Panc1 (cell line): ENCODE data around the gene ARHGAP8. TPM values are rescaled to one million over a fixed set of nuclear protein-coding genes. Genes with fewer than 3 reads are reported as not detected.

Source experiments
- ATAC-seq: fragments of 200-7000 bp; cut with Tn5 transposase; 2 replicates; pipeline ENCODE4 v1.9.1; 2020; ENCODE audit warnings: mild to moderate bottlenecking, moderate library complexity
- BruUV-seq: library from RNA; stranded (reverse); fragments of 400-500 nt; replicated peaks from 2 replicates; lab custom pipeline; 2021; lab: Mats Ljungman, UMichigan
- CTCF ChIA-PET: fragments of 300-600 bp; sonication (Branson Sonifier 250); formaldehyde crosslinking; loops from one replicate; lab custom pipeline; 2022; ENCODE audit warnings: antibody characterized with exemption; lab: Charles Lee
- POLR2A ChIA-PET: fragments of 300-600 bp; sonication (Branson Sonifier 250); formaldehyde crosslinking; loops from one replicate; lab custom pipeline; 2022; ENCODE audit warnings: antibody characterized with exemption; lab: Charles Lee
- DNase-seq: peaks from one replicate; pipeline ENCODE4 v3.0.0-alpha.2; 2010; ENCODE audit warnings: low read depth, low spot score
- H3K27ac ChIP-seq: 2 replicates; pipeline ENCODE4 v1.5.1; 2011; ENCODE audit warnings: mild to moderate bottlenecking, low read length, inconsistent platforms
- H3K27me3 ChIP-seq: fragments of 200-500 bp; sonication (Bioruptor generic); 2 replicates; pipeline ENCODE4 v1.6.0; 2014; ENCODE audit warnings: low read length, inconsistent platforms; ENCODE audit not compliant: control insufficient read depth, insufficient read depth
- H3K36me3 ChIP-seq: fragments of 200-500 bp; sonication (Bioruptor generic); 2 replicates; pipeline ENCODE4 v1.5.1; 2014; ENCODE audit warnings: inconsistent platforms, mild to moderate bottlenecking, low read length, moderate library complexity; ENCODE audit not compliant: control insufficient read depth, insufficient read depth
- H3K4me1 ChIP-seq: 2 replicates; pipeline ENCODE4 v1.5.1; 2011; ENCODE audit warnings: inconsistent platforms, mild to moderate bottlenecking, low read length, moderate library complexity; ENCODE audit not compliant: control insufficient read depth, insufficient read depth
- H3K4me3 ChIP-seq, 2 experiments: 2 replicates each; pipeline ENCODE4 v1.5.1; 2011 to 2012; ENCODE audit warnings: low read depth in 2 of 2, low read length in 2 of 2, mild to moderate bottlenecking in 2 of 2, inconsistent platforms in 1 of 2, moderate library complexity in 1 of 2
- H3K9me3 ChIP-seq: fragments of 200-500 bp; sonication (Bioruptor generic); 2 replicates; pipeline ENCODE4 v1.5.1; 2014; ENCODE audit warnings: low read depth, mild to moderate bottlenecking, inconsistent platforms, low read length, moderate library complexity; ENCODE audit not compliant: control insufficient read depth, insufficient read depth
- POLR2AphosphoS5 ChIP-seq: IDR thresholded peaks from 2 replicates; pipeline ENCODE4 v1.6.1; 2012; ENCODE audit warnings: mild to moderate bottlenecking, low read depth, low read length, moderate library complexity
- SIN3A ChIP-seq: IDR thresholded peaks from 2 replicates; pipeline ENCODE4 v1.6.1; 2012; ENCODE audit warnings: low read depth, mild to moderate bottlenecking, low read length, moderate library complexity, borderline replicate concordance; ENCODE audit not compliant: insufficient read depth
- TCF7L2 ChIP-seq: IDR thresholded peaks from 2 replicates; pipeline ENCODE4 v1.6.1; 2011; ENCODE audit warnings: mild to moderate bottlenecking, low read depth, low read length, inconsistent platforms
- in situ Hi-C: cut with HindIII; loops from 2 replicates; pipeline ENCODE4 v1.10.0; 2016; ENCODE audit warnings: low sequenced_read_pairs, low pct_unique_long_range_greater_than_20kb
- intact Hi-C: fragments of 100-400 bp; cut with micrococcal nuclease; formaldehyde crosslinking; loops from one replicate; pipeline ENCODE4 v1.10.0; 2022; ENCODE audit not compliant: unreplicated experiment
- total RNA-seq: library from RNA; stranded (reverse); gene quantifications from one replicate; pipeline ENCODE4 v1.2.1, GENCODE V29; 2021; ENCODE audit not compliant: unreplicated experiment
- TF ChIP-seq, protein P1 (sequence below): fragments of 450-650 bp; IDR thresholded peaks from 2 replicates; pipeline ENCODE4 v1.5.1; 2017; ENCODE audit warnings: mild to moderate bottlenecking
- TF ChIP-seq, protein P2 (sequence below), 2 experiments: IDR thresholded peaks; 2 replicates each; pipeline ENCODE4 v1.6.1; 2011 to 2012; ENCODE audit warnings: low read depth in 2 of 2, control low read depth in 1 of 2, low read length in 1 of 2, mild to moderate bottlenecking in 1 of 2, moderate library complexity in 1 of 2; ENCODE audit not compliant: insufficient read depth in 1 of 2

The ARHGAP8 gene
- total RNA-seq, 1 experiment from 2014 or later, result 9.2 TPM

DNA sequence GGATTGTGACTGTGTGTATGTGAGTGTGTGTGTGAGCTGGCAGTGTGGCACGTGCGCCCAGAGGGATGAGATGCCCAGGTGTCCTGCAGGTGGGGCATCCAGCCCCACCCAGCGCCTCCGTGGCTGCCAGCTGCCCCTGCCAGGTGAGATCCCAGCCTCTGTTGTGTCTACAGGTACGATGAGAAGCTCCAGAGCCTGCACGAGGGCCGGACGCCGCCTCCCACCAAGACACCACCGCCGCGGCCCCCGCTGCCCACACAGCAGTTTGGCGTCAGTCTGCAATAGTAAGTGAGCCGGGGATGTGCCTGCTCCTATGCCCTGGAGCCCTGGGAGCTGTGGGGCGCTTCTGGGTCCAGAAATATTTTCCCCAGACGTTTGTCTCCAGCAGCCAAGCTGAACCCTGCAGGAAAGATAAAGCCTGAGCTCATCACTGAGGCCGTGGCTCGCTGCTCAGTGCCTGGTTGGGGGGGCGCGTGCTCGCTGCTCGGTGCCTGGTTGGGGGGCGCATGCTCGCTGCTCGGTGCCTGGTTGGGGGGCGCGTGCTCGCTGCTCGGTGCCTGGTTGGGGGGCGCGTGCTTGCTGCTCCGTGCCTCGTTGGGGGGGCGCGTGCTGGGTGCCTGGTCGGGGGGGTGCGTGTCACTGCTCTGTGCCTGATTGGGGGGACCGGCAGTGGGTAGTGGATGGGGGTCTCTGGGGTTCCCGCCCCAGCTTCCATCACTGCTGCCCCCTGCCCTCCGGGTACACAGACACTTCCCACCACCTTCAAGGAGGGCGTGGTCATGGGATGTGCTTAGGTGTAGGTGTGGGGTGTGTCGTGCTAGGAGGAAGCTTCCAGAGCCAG, 73.2 kb downstream of the ARHGAP8 start:
- Histone ChIP-seq H3K9me3 (no peaks in the 10 kb centered on the region), H3K4me3 (no peak overlapping the region), H3K36me3 (no peaks in the 10 kb centered on the region), H3K27me3 (no peaks in the 10 kb centered on the region), H3K4me1 (no peaks in the 10 kb centered on the region), H3K27ac (no peak overlapping the region)
- ChIA-PET CTCF (interaction anchor here (0.7 kb wide), 1 partner anchor 257 kb away, joined by 5 read pairs; no protein-coding TSS in a partner anchor), POLR2A (interaction anchor here (0.6 kb wide), 1 partner anchor 26 kb away, joined by 4 read pairs; no protein-coding TSS in a partner anchor)
- TF ChIP-seq, protein P1, sequence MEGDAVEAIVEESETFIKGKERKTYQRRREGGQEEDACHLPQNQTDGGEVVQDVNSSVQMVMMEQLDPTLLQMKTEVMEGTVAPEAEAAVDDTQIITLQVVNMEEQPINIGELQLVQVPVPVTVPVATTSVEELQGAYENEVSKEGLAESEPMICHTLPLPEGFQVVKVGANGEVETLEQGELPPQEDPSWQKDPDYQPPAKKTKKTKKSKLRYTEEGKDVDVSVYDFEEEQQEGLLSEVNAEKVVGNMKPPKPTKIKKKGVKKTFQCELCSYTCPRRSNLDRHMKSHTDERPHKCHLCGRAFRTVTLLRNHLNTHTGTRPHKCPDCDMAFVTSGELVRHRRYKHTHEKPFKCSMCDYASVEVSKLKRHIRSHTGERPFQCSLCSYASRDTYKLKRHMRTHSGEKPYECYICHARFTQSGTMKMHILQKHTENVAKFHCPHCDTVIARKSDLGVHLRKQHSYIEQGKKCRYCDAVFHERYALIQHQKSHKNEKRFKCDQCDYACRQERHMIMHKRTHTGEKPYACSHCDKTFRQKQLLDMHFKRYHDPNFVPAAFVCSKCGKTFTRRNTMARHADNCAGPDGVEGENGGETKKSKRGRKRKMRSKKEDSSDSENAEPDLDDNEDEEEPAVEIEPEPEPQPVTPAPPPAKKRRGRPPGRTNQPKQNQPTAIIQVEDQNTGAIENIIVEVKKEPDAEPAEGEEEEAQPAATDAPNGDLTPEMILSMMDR, result no peak
- TF ChIP-seq SIN3A (no peak), POLR2AphosphoS5 (no peak), TCF7L2 (no peak)
- TF ChIP-seq, protein P2, sequence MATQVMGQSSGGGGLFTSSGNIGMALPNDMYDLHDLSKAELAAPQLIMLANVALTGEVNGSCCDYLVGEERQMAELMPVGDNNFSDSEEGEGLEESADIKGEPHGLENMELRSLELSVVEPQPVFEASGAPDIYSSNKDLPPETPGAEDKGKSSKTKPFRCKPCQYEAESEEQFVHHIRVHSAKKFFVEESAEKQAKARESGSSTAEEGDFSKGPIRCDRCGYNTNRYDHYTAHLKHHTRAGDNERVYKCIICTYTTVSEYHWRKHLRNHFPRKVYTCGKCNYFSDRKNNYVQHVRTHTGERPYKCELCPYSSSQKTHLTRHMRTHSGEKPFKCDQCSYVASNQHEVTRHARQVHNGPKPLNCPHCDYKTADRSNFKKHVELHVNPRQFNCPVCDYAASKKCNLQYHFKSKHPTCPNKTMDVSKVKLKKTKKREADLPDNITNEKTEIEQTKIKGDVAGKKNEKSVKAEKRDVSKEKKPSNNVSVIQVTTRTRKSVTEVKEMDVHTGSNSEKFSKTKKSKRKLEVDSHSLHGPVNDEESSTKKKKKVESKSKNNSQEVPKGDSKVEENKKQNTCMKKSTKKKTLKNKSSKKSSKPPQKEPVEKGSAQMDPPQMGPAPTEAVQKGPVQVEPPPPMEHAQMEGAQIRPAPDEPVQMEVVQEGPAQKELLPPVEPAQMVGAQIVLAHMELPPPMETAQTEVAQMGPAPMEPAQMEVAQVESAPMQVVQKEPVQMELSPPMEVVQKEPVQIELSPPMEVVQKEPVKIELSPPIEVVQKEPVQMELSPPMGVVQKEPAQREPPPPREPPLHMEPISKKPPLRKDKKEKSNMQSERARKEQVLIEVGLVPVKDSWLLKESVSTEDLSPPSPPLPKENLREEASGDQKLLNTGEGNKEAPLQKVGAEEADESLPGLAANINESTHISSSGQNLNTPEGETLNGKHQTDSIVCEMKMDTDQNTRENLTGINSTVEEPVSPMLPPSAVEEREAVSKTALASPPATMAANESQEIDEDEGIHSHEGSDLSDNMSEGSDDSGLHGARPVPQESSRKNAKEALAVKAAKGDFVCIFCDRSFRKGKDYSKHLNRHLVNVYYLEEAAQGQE (IDR thresholded peaks at IDR 0.05; ENCODE audit: insufficient read depth in 1 of 2, low read depth in 2 of 2, low read length in 1 of 2), result no peak
- no peak for ATAC-seq
- BruUV-seq, result no TSS peak
- in situ Hi-C loops, result no loop called here
- no peak for DNase-seq
- intact Hi-C loops, result loop anchor here (10.0 kb wide), 1 partner anchor 139 kb away; no protein-coding TSS in a partner anchor

DNA sequence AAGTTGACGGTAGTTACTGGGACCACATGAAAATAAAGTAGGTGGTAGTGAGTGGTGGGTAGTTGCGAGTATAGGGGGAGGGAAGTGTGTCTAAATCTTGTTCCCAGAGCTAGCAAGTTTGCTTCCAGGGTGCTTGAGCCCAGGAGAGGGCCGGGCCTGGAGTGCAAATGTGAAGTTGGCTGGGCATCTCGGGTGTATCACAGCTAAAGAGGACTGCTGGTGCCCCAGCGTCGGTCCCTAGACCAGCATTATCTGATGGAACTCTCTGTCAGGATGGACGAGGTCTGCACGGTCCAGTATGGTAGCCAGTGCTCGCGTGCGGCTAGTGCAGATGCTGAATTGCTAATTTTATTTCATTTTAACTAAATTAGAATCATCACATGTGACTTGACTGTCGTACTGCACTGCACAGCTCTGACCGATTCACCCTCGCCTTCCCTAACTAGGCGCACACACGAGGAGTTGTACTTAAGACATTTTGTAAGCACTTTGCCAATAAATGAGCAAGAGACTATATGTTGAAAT, 75.4 kb downstream of the ARHGAP8 start:
- Histone ChIP-seq H3K36me3 (no peaks in the 10 kb centered on the region), H3K27me3 (no peaks in the 10 kb centered on the region), H3K4me3 (no peak overlapping the region), H3K9me3 (no peaks in the 10 kb centered on the region), H3K27ac (no peak overlapping the region), H3K4me1 (no peaks in the 10 kb centered on the region)
- intact Hi-C loops, result loop anchor here (10.0 kb wide), 1 partner anchor 137 kb away; no protein-coding TSS in a partner anchor
- POLR2A ChIA-PET, result no interaction called here
- ATAC-seq (peak; percentile 38; the same call in 1 of the 2 replicates), DNase-seq (no peak)
- in situ Hi-C loops, result no loop called here
- CTCF ChIA-PET, result no interaction called here
- no TSS peak for BruUV-seq
- no peak for TF ChIP-seq POLR2AphosphoS5
- TF ChIP-seq SIN3A, result no peak
- TF ChIP-seq, protein P1, result no peak
- TF ChIP-seq, protein P2 (IDR thresholded peaks at IDR 0.05; ENCODE audit: insufficient read depth in 1 of 2, low read depth in 2 of 2, low read length in 1 of 2), result no peak
- no peak for TF ChIP-seq TCF7L2
